BJ (cell line): ENCODE results near the gene YPEL3. TPM values are rescaled to one million over a fixed set of nuclear protein-coding genes. Genes with fewer than 3 reads are reported as not detected.

ENCODE experiments used
- CTCF ChIA-PET: fragments of 350-600 bp; formaldehyde crosslinking; extraction: SDS; loops from one replicate; lab custom pipeline; 2021; ENCODE audit warnings: antibody characterized with exemption, inconsistent platforms; lab: Yijun Ruan, JAX
- POLR2A ChIA-PET: fragments of 300-600 bp; sonication (Branson Sonifier 250); formaldehyde crosslinking; extraction: SDS; loops from one replicate; lab custom pipeline; 2021; ENCODE audit warnings: antibody characterized with exemption; lab: Charles Lee
- DNase-seq: peaks from one replicate; pipeline ENCODE4 v3.0.0-alpha.2; 2011; ENCODE audit warnings: low read depth
- H3K27me3 ChIP-seq: 2 replicates; pipeline ENCODE4 v1.6.0; 2011; ENCODE audit warnings: low read length; ENCODE audit not compliant: control insufficient read depth, insufficient read depth
- H3K36me3 ChIP-seq: 2 replicates; pipeline ENCODE4 v1.5.1; 2011; ENCODE audit warnings: low read length; ENCODE audit not compliant: control insufficient read depth, insufficient read depth
- H3K4me3 ChIP-seq: 2 replicates; pipeline ENCODE4 v1.5.1; 2011; ENCODE audit warnings: low read depth, mild to moderate bottlenecking, control low read depth, low read length
- CTCF ChIP-seq: IDR thresholded peaks from 2 replicates; pipeline ENCODE4 v1.5.1; 2011; ENCODE audit warnings: low read depth, mild to moderate bottlenecking, control low read depth, inconsistent platforms, low read length, moderate library complexity; ENCODE audit not compliant: insufficient read depth
- polyA plus RNA-seq: library from polyadenylated mRNA; depleted of rRNA; stranded (reverse); fragments of >200 nt; gene quantifications from 2 replicates; pipeline ENCODE4 v1.2.3, GENCODE V29; 2011

YPEL3 gene
- polyA plus RNA-seq, 1 experiment, result 49.1 TPM

GRCh38 chr16:30121741-30122571 is 25.9 kb upstream of the YPEL3 start:
- no peak for DNase-seq
- no peaks in the 10 kb centered on the region for H3K27me3 ChIP-seq
- peaks cover 10% of the 10 kb centered on the region for H3K36me3 ChIP-seq
- peak overlapping the region; percentile 96 for H3K4me3 ChIP-seq
- CTCF ChIA-PET, result interaction anchor here (2.2 kb wide), 1 partner anchor 9 kb away, joined by 7 read pairs; the partner anchor contains the start of gene GDPD3
- TF ChIP-seq CTCF, result no peak
- POLR2A ChIA-PET, result no interaction called here

- no peak for DNase-seq
- no peak overlapping the region for H3K4me3 ChIP-seq
- peaks cover 15% of the 10 kb centered on the region for H3K36me3 ChIP-seq
- ChIA-PET POLR2A (no interaction called here), CTCF (interaction anchor here (2.2 kb wide), 1 partner anchor 8 kb away, joined by 7 read pairs; the partner anchor contains the start of gene GDPD3)
- H3K27me3 ChIP-seq, result no peaks in the 10 kb centered on the region
- TF ChIP-seq CTCF, result no peak
These were observed 24.5 kb upstream of the YPEL3 start for GRCh38 chr16:30120340-30121105.

- Histone ChIP-seq H3K36me3 (peaks cover 20% of the 10 kb centered on the region), H3K4me3 (no peak overlapping the region), H3K27me3 (no peaks in the 10 kb centered on the region)
- no peak for TF ChIP-seq CTCF
- ChIA-PET CTCF (no interaction called here), POLR2A (no interaction called here)
- DNase-seq, result no peak
These were observed 23.4 kb upstream of the YPEL3 start for GRCh38 chr16:30119428-30119827.

GRCh38 chr16:30117768-30118167 is 21.8 kb upstream of the YPEL3 start:
- Histone ChIP-seq H3K36me3 (peaks cover 21% of the 10 kb centered on the region), H3K27me3 (no peaks in the 10 kb centered on the region), H3K4me3 (no peak overlapping the region)
- no peak for TF ChIP-seq CTCF
- ChIA-PET POLR2A (no interaction called here), CTCF (no interaction called here)
- DNase-seq, result no peak
